ENCODE results near the gene CYGB.

The CYGB gene

GRCh38 chr17:76506408-76507345 is 30.8 kb downstream of the CYGB start:
- DNase-seq (ENCODE audit: insufficient read length, low spot score) (peak; percentile 90), FAIRE-seq (no peak)
- peak; percentile 98 for TF ChIP-seq CTCF (IDR thresholded peaks at IDR 0.05; ENCODE audit: insufficient read depth, missing control alignments)

DNA sequence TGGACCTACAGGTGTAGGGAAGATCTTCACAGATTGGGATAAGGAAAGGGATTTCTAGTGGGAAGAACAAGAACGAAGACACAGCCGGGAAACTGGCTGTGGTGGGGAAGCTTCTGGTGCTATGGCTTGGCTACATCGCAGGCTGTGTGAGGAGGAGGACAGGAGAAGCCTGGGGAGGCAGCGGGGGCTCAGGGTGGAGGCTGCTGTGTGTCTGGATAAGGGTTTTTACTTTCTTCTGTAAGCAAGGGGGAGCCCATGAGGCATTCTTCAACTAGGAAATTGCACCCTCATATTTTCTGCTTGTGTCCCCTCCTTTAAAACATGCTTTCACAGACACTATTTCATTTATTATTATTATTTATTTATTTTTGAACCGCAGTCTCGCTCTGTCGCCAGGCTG is 33.4 kb downstream of the CYGB start:
- FAIRE-seq (no peak), DNase-seq (ENCODE audit: insufficient read length, low spot score) (no peak)
- TF ChIP-seq CTCF (IDR thresholded peaks at IDR 0.05; ENCODE audit: insufficient read depth, missing control alignments): no peak

- TF ChIP-seq CTCF (IDR thresholded peaks at IDR 0.05; ENCODE audit: insufficient read depth, missing control alignments): no peak
- DNase-seq (ENCODE audit: insufficient read length, low spot score) (no peak), FAIRE-seq (no peak)
These were observed 34.9 kb downstream of the CYGB start for GRCh38 chr17:76502341-76503211.

DNA sequence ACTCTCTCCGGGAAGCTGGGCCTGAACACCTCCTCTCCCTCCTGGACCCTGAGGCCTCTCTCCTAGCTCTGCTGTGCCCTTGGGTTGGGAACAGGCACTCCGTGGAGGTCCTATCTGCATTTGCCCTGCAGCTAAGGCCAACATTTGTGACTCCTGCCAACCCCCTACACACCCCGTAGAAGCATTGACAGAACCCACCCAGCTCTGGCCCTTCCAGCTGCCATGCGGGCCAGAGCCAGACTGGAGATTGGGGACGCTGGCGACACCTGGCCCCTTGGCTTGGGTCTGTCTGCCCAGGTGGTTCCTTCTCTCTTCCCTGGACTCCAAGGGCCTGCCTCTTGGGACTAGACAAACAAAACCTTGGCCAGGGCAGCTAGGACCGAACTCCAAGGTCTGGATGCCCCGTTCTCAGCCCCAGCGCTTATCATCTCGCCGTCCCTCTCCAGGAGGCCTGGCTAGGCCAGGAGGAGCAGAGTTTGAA is 35.6 kb downstream of the CYGB start:
- FAIRE-seq (no peak), DNase-seq (ENCODE audit: insufficient read length, low spot score) (no peak)
- TF ChIP-seq CTCF (IDR thresholded peaks at IDR 0.05; ENCODE audit: insufficient read depth, missing control alignments): no peak

DNA sequence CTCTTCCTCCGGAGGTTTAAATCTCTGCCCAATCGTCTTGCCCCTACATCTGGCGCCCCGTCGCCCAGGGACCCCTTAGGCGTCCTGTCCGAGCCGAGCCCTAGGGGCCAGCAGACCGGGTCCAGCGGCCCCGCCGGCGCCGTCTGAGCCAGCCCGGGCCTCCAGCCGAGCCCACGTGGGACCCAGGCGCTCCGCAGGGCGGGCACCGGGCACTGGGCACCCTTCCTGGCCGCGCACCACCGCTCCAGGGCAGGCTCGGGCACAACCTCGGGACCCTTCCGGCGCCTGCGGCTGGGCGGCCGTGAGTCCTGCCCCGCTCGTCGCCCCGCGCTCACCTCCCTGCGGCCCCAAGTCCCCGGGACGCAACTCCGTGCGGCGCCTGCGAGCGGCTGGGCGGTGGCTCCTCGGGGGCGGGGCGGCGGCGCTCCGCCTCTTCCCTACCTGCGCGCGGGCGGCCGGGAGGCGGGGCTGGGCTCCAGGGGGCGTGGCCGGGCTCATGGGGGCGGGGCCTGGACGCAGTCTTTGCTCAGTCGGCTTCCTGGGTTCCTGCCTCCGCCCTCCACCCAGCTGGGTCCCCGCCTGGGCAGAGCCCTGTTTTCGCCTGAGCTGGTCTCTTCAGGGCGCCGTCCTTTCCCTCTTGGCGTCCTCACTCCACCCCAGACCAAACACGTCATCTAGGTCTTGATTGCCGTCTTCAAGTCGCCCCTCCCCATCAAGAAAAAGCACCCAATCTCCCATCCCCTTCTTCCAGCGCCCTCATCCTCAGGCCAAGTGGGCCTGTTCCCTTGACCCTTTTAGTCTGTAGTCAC is 36.3 kb downstream of the CYGB start, which contains the start of gene RHBDF2:
TSS of gene RHBDF2 (minus strand) at position 406 of the 809 bp plus-strand sequence. CDS start 19,899 bp downstream, outside the sequence.
- FAIRE-seq (no peak), DNase-seq (ENCODE audit: insufficient read length, low spot score) (peak; percentile 98)
- TF ChIP-seq CTCF (IDR thresholded peaks at IDR 0.05; ENCODE audit: insufficient read depth, missing control alignments): no peak

DNA sequence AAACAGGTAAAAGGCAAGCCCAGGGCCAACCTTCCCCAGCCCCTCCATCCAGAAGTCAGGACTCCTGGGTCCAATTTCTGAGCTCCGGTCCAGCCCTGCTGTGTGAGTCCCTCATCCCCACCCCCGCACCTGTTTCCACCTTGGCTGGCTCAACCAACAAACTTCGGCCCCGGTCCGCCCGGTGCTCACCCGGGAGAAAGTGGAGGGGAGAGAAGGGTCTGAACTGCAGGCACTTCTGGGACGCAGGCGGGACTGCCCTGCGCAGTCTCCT is 36.8 kb downstream of the CYGB start:
- DNase-seq (ENCODE audit: insufficient read length, low spot score) (no peak), FAIRE-seq (no peak)
- TF ChIP-seq CTCF (IDR thresholded peaks at IDR 0.05; ENCODE audit: insufficient read depth, missing control alignments): no peak
